ENCODE results near the gene TBL2. TPM values are rescaled to one million over a fixed set of nuclear protein-coding genes. Genes with fewer than 3 reads are reported as not detected.

Gene TBL2
- total RNA-seq (2012; rRNA removed) (81.7 and 94.1 TPM in 2 replicates), polyA plus RNA-seq (2012; rRNA removed) (61.8 and 72.6 TPM in 2 replicates), Bru-seq, nascent RNA (percentile 74 among the genes with signal in this experiment), BruChase-seq, experiment 1, labeled RNA remaining after a 6-hour chase (percentile 80 among the genes with signal in this experiment), BruChase-seq, experiment 2, labeled RNA remaining after a 2-hour chase (percentile 75 among the genes with signal in this experiment)
- 22.3 and 54.6 TPM in 2 replicates for polyA plus RNA-seq (2012; cell fraction: cytosol; rRNA removed)
- 42.5 and 66.2 TPM in 2 replicates for polyA plus RNA-seq (2012; cell fraction: nucleus; rRNA removed; ENCODE audit: low replicate concordance)
- long read RNA-seq, full-length matches to known transcripts: 82 of 101 reads
- long read RNA-seq, partial matches to known transcripts: 8 of 101 reads
- long read RNA-seq, other reads (novel, unspliced or antisense): 11 of 101 reads

- H3K9me3 ChIP-seq (ENCODE audit: control insufficient read depth, insufficient read depth, low read length): no peaks in the 10 kb centered on the region
- peaks cover 19 to 38% of the 10 kb centered on the region in 2 experiments; a peak in 3 of 4 replicates for H3K79me1 ChIP-seq (ENCODE audit: low read depth in 1 of 2, low read length in 2 of 2)
- peak within 1 kb of the TSS; percentile 87 for H3K4ac ChIP-seq (ENCODE audit: low read depth, low read length)
- peak within 1 kb of the TSS; percentile 88 for H4K91ac ChIP-seq (ENCODE audit: insufficient read depth, low read depth, low read length)
- CTCF ChIA-PET: no interaction called here
- peaks cover 12% of the 10 kb centered on the region for H3K36me3 ChIP-seq (ENCODE audit: control insufficient read depth, insufficient read depth, low read length)
- H2AK9ac ChIP-seq (replicated peaks; ENCODE audit: low read depth, low read length, poor library complexity): peak within 1 kb of the TSS; percentile 88
- in situ Hi-C loops (cut with MboI; ENCODE audit: low sequenced_read_pairs): no loop called here
- peaks cover 6% of the 10 kb centered on the region for H3K4me1 ChIP-seq (ENCODE audit: control insufficient read depth, insufficient read depth, low read length)
- peak within 1 kb of the TSS; percentile 56 to 96 for H4K8ac ChIP-seq (ENCODE audit: low read depth in 2 of 2, low read length in 2 of 2)
- H3K9me1 ChIP-seq (ENCODE audit: insufficient read depth, low read length): peaks cover 5% of the 10 kb centered on the region
- H3K4me2 ChIP-seq (ENCODE audit: low read depth, low read length): peak within 1 kb of the TSS; percentile 82
- H2AK5ac ChIP-seq (ENCODE audit: low read depth, low read length): peak within 1 kb of the TSS; percentile 74
- peak within 1 kb of the TSS; percentile 86; the same call in 1 of the 2 replicates for H3K56ac ChIP-seq (ENCODE audit: extremely low read depth, insufficient read depth, low read length)
- POLR2A ChIA-PET (ENCODE audit: unreplicated experiment): interaction anchor here (0.6 kb wide), 3 partner anchors 10 to 97 kb away, joined by 3 to 4 read pairs (median 4); no protein-coding TSS in a partner anchor
- ATAC-seq (ENCODE audit: low read depth) (peak; percentile 96), DNase-seq (peak; percentile 97)
- peak within 1 kb of the TSS; percentile 97 for H3K14ac ChIP-seq (replicated peaks; ENCODE audit: low read depth, low read length)
- no peak within 1 kb of the TSS for H2BK20ac ChIP-seq (ENCODE audit: low read depth, low read length)
- H3K9ac ChIP-seq (ENCODE audit: low read depth, low read length): peak within 1 kb of the TSS; percentile 97
- peak within 1 kb of the TSS; percentile 97 for H3K23ac ChIP-seq (ENCODE audit: low read depth, low read length)
- peak within 1 kb of the TSS; percentile 1; the same call in 1 of the 3 replicates for H2BK15ac ChIP-seq (ENCODE audit: low read depth, low read length)
- 1% methylated on average over 22 of the region's 75 CpGs; no CpG with 5 or more reads in 1 of the 2 experiments for whole genome bisulfite sequencing, 2 experiments (ENCODE audit: extremely low coverage in 2 of 2, insufficient read length in 1 of 2)
- H2BK5ac ChIP-seq (ENCODE audit: low read depth, low read length, poor library complexity, severe bottlenecking): peak within 1 kb of the TSS; percentile 63
- H4K5ac ChIP-seq (ENCODE audit: low read depth, low read length): peak within 1 kb of the TSS; percentile 69
- peaks cover 24% of the 10 kb centered on the region for H4K20me1 ChIP-seq (ENCODE audit: insufficient read depth, low read length)
- H2AFZ ChIP-seq (replicated peaks; ENCODE audit: low read length, poor library complexity): peak within 1 kb of the TSS; percentile 91
- intact Hi-C loops (cut with micrococcal nuclease): no loop called here
- dilution Hi-C loops (cut with HindIII; ENCODE audit: low sequenced_read_pairs, unreplicated experiment): no loop called here
- H3K27ac ChIP-seq (ENCODE audit: insufficient read depth, low read length): peak within 1 kb of the TSS; percentile 81
- H3K27me3 ChIP-seq (ENCODE audit: control insufficient read depth, insufficient read depth, low read length): no peaks in the 10 kb centered on the region
- peak within 1 kb of the TSS; percentile 36 for H3K18ac ChIP-seq (ENCODE audit: low read depth, low read length)
- no TSS peak for BruUV-seq (replicated peaks)
- H3K4me3 ChIP-seq (ENCODE audit: insufficient read depth, low read depth, low read length): peak within 1 kb of the TSS; percentile 70
- no peak within 1 kb of the TSS for H2BK120ac ChIP-seq (ENCODE audit: low read depth, low read length)
- TF ChIP-seq MXI1 (IDR thresholded peaks at IDR 0.05; ENCODE audit: borderline replicate concordance, low read depth, low read length): peak; percentile 60; the same call in 1 of the 2 replicates
- peak; percentile 64; the same call in 1 of the 2 replicates for TF ChIP-seq MAZ (IDR thresholded peaks at IDR 0.05; ENCODE audit: borderline replicate concordance, low read depth, low read length)
- no peak for TF ChIP-seq RAD21 (IDR thresholded peaks at IDR 0.05; ENCODE audit: low read length)
- no peak for TF ChIP-seq NFE2L2 (IDR thresholded peaks at IDR 0.05; ENCODE audit: low read depth, low read length)
- TF ChIP-seq MAFK (IDR thresholded peaks at IDR 0.05; ENCODE audit: low read depth, low read length): no peak
- no peak for TF ChIP-seq BHLHE40 (IDR thresholded peaks at IDR 0.05; ENCODE audit: low read depth, low read length)
- peak; percentile 97 for TF ChIP-seq POLR2A (IDR thresholded peaks at IDR 0.05; ENCODE audit: low read depth, low read length)
- TF ChIP-seq SMC3 (IDR thresholded peaks at IDR 0.05; ENCODE audit: low read depth, low read length): no peak
- no peak for TF ChIP-seq RCOR1 (IDR thresholded peaks at IDR 0.05; ENCODE audit: insufficient replicate concordance, low read length)
- no peak for TF ChIP-seq ELK1 (IDR thresholded peaks at IDR 0.05; ENCODE audit: borderline replicate concordance, low read depth, low read length)
- no peak for TF ChIP-seq USF2 (IDR thresholded peaks at IDR 0.05; ENCODE audit: low read depth, low read length)
Measured at GRCh38 chr7:73578342-73579128, at the start of gene TBL2. TSS of gene TBL2 (minus strand) at chr7:73578579. CDS start at chr7:73578549, 30 bp downstream.

Data from IMR-90 (cell line).